WERI-Rb-1 (cell line): ENCODE measurements around the gene ABLIM3.

Source experiments
- DNase-seq: peaks from one replicate; pipeline ENCODE4 v3.0.0-alpha.2; 2020
- H3K27ac ChIP-seq: fragments of 250-450 bp; sonication (Bioruptor Pico); 2 replicates; pipeline ENCODE4 v1.5.1; 2020; ENCODE audit warnings: mild to moderate bottlenecking, moderate library complexity
- H3K27me3 ChIP-seq: fragments of 250-450 bp; sonication (Bioruptor Pico); 2 replicates; pipeline ENCODE4 v1.5.1; 2021; ENCODE audit warnings: mild to moderate bottlenecking, low read depth, moderate library complexity; ENCODE audit not compliant: insufficient read depth, severe bottlenecking
- H3K36me3 ChIP-seq: fragments of 250-450 bp; sonication (Bioruptor Pico); 2 replicates; pipeline ENCODE4 v1.5.1; 2020; ENCODE audit warnings: mild to moderate bottlenecking, moderate library complexity
- H3K4me3 ChIP-seq: 2 replicates; pipeline ENCODE4 v1.5.1; 2011; ENCODE audit warnings: low read depth, mild to moderate bottlenecking, control low read depth, low read length
- H3K9me3 ChIP-seq: fragments of 250-450 bp; sonication (Bioruptor Pico); 2 replicates; pipeline ENCODE4 v1.5.1; 2021; ENCODE audit warnings: mild to moderate bottlenecking, moderate library complexity; ENCODE audit not compliant: severe bottlenecking
- TF ChIP-seq, protein P1 (sequence below): IDR thresholded peaks from 2 replicates; pipeline ENCODE4 v1.5.1; 2011; ENCODE audit warnings: low read depth, mild to moderate bottlenecking, control low read depth, inconsistent platforms, low read length

The ABLIM3 gene

DNA sequence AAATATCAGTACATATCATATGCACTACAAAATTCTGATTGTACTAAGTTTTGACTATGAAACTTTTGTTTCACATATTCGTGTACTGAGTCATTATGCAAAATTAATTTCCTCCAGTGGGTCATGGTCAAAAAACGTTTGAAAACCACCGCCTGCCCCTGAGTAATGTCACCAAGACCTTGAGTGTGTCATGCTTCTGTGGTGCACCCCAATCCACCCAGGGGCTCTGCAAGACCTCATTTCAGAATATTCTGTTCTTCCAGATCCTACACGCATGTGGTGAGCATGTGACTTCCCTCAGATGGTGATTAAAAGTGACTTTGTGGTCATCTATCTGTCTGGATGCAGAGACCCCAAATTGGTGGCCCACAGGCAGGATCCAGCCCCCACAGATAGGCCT is 31.0 kb downstream of the ABLIM3 start:
- Histone ChIP-seq H3K9me3 (no peaks in the 10 kb centered on the region), H3K4me3 (no peak overlapping the region), H3K27ac (no peak overlapping the region), H3K27me3 (peaks cover 86% of the 10 kb centered on the region), H3K36me3 (no peaks in the 10 kb centered on the region)
- DNase-seq: no peak
- TF ChIP-seq, protein P1, sequence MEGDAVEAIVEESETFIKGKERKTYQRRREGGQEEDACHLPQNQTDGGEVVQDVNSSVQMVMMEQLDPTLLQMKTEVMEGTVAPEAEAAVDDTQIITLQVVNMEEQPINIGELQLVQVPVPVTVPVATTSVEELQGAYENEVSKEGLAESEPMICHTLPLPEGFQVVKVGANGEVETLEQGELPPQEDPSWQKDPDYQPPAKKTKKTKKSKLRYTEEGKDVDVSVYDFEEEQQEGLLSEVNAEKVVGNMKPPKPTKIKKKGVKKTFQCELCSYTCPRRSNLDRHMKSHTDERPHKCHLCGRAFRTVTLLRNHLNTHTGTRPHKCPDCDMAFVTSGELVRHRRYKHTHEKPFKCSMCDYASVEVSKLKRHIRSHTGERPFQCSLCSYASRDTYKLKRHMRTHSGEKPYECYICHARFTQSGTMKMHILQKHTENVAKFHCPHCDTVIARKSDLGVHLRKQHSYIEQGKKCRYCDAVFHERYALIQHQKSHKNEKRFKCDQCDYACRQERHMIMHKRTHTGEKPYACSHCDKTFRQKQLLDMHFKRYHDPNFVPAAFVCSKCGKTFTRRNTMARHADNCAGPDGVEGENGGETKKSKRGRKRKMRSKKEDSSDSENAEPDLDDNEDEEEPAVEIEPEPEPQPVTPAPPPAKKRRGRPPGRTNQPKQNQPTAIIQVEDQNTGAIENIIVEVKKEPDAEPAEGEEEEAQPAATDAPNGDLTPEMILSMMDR: no peak

DNA sequence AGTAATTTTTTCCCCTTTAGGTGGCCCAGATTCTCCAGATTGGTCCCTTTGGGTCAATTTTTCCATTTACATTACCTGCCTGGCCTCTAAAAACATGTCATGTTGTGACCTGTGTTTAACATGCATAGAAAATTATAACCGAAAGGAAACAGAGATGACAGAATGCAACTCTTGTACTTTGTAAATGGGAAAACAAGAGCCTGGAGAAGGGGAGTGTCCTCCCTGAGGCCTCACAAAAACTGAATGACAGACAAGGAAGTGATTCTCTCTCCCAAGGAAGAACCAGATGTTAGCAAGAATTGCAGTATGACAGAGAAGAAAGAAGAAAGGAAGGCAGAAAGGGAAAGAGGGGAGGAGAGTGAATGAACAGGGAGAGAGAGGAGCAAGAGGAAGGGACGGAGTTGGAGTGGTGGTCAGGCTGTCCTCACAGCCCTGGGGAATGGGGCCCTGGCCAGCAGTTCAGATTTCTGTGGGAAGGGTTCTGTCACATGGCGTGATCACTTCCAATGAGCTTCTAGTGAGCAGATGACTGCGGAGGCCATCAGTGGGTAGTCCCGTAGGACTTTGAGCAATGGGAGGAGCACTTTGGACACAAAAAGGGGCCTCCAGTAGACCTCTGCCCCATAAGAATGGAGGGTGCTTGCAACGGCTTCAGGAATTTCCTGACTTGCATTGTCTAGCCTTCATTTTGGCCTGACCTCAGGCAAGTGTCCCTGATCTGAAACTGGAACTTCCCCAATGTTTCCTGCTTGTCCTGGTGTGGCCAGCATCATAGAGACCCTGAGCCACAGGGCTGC is 31.6 kb downstream of the ABLIM3 start:
- H3K27ac ChIP-seq: no peak overlapping the region
- DNase-seq: no peak
- H3K4me3 ChIP-seq: no peak overlapping the region
- no peaks in the 10 kb centered on the region for H3K36me3 ChIP-seq
- TF ChIP-seq, protein P1: no peak
- H3K27me3 ChIP-seq: peaks cover 86% of the 10 kb centered on the region
- no peaks in the 10 kb centered on the region for H3K9me3 ChIP-seq

DNA sequence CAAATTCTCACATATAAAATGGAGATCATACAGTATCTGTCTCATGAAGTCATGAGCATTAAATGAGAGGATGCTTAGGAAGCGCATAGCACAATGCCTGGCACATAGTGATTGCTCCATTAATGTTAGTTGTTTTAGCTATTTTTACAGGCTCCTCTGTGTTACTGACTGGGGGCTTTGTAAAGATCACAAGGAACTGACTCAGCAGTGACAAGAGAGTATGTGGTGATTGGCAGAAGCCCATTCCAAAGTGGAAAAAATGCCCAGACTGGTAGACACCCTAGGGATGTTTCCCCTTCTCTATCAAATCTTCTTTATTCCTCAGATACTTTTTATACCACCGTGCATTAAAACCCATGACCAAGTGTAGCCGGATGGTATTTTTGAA is 33.5 kb downstream of the ABLIM3 start:
- no peak for DNase-seq
- Histone ChIP-seq H3K27ac (no peak overlapping the region), H3K36me3 (no peaks in the 10 kb centered on the region), H3K27me3 (peaks cover 83% of the 10 kb centered on the region), H3K4me3 (no peak overlapping the region), H3K9me3 (no peaks in the 10 kb centered on the region)
- TF ChIP-seq, protein P1: no peak

DNA sequence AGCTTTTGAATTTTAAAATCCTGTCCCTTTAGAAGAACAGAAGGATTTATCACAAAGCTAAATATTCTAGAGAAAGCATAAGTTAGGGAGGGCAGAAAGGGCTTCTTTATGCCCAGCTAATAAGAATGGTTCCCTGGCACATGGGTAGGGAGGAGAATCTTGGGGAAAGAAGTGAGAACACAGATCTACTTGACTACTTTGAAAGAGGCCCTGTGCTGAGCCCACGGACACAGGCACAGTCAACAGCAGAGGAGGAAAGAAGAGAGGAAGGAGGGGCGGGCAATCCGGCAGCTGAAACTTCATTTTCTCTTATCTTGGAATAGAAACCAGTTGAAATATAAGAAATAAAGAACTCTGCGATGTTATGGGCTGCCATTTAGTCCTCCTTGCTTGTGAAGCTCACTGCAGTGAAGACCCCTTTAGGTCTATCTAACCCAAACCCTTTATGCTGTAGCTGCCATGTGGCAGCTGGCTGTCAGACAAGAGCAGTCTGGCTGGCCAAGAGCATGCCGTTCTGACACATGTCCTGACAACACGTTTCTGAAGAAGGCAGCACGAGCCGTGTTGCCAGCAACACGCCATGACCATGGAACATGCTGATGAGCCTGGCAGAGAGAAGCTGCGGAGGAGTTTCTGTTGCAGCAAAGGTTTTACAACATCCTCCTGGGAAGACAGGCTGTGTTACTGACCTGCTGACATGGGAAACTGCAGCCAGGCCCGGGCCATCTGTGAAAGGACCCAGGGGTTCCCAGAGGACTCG is 34.2 kb downstream of the ABLIM3 start:
- H3K27ac ChIP-seq: no peak overlapping the region
- TF ChIP-seq, protein P1: no peak
- no peaks in the 10 kb centered on the region for H3K36me3 ChIP-seq
- H3K9me3 ChIP-seq: no peaks in the 10 kb centered on the region
- DNase-seq: no peak
- peaks cover 84% of the 10 kb centered on the region for H3K27me3 ChIP-seq
- H3K4me3 ChIP-seq: no peak overlapping the region

DNA sequence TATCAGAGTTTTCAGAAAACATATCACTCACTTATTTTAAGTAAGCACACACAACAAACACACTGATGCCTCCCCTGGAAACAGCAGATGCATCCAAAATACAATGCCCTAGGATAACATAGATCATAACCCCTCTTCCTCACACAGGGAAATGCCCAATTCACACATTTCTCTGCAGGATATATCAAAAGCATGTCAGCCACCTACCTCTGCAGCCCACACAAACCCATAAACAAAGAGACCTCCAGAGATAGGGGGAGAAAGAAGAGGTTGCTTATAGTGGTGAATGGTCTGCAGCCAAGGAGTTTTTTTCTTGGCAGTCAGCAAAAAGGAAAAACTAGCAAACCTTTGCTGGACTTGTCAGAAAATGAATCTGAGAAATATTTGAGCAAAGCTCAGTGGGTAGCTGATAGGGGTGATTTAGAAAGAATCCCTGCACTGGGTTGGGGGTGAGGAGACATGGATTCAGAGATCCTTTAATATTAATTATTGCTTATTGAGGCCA is 36.1 kb downstream of the ABLIM3 start:
- Histone ChIP-seq H3K27ac (no peak overlapping the region), H3K36me3 (no peaks in the 10 kb centered on the region), H3K27me3 (peaks cover 80% of the 10 kb centered on the region), H3K4me3 (no peak overlapping the region), H3K9me3 (no peaks in the 10 kb centered on the region)
- DNase-seq: no peak
- TF ChIP-seq, protein P1: no peak
